Measurements from ENCODE around the gene ST8SIA1.
"Not testable (repeated sequence)": the region's sequence is repeated elsewhere in the genome, so short reads cannot be mapped to it uniquely, and the experiment has no call there.

GRCh38 chr12:22149286-22149685 lies 185.2 kb downstream of the ST8SIA1 start:
- TF ChIP-seq CTCF, EZH2phosphoT487 (IDR thresholded peaks at IDR 0.05; ENCODE audit: low read length): not testable (repeated sequence)
